Activated CD4-positive, CD25-positive, alpha-beta regulatory T cell treated with anti-CD3 and anti-CD28 coated beads, Interleukin-2, amount 50 U/mL, for 24 hours (primary cell): ENCODE data around the gene NEO1.

ENCODE experiments used
- ATAC-seq, 2 donors: fragments of 150-1000 bp; cut with Tn5 transposase; one replicate each; pipeline ENCODE4 v1.10.0; 2021; ENCODE audit warnings: mild to moderate bottlenecking in 1 of 2, moderate library complexity in 1 of 2

Gene NEO1

DNA sequence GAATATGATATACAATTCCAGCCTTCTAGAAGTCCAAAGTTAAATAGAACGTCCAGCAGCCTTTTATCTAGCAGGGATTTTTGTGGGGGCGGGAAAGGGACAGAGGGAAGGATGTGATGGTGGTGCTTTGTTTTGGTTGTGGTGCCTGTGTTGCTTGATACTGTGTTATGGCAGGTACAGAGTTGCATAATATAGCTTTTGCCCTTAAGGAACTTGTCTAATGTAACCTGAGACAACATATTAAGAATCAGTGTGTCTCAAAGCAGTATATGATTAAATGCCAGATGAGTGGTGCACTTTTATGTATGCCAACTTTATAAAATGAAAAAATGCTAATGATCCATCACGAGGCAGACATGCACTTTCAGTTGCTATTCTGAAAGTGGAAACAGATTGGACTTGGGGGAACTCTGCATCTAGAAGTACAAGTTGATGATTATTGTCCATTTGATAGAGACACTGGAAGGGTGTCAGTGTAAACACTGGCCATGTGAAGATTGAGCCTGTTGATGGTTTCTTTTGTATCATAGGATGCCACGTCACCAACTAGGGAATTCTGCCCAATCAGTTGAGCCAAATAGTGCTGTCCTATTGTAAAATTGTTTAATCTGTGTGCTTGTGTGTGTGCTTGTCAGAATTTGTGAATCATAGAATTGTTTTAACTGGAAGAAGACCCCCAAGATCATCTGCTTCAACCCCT lies 23.0 kb downstream of the NEO1 start:
- ATAC-seq = no peak

DNA sequence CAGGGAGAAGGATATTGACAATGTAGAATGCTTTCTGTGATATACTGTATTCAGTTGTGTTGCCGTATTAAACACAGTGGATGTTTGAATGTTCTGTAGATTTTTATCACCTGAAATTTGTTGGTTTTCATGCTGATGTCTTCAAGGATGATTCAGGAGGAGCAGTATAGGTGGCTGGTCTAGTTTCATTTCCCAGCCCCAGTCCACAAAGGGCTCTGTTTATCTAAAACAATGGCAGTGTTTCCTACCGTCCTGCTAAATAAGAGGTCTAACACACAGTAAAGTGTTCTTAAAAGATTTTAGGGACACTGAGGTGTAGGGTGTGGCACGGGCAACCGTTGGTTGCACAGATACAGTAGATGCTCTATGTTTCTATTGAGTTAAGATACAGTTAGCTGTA lies 26.0 kb downstream of the NEO1 start:
- ATAC-seq = no peak

DNA sequence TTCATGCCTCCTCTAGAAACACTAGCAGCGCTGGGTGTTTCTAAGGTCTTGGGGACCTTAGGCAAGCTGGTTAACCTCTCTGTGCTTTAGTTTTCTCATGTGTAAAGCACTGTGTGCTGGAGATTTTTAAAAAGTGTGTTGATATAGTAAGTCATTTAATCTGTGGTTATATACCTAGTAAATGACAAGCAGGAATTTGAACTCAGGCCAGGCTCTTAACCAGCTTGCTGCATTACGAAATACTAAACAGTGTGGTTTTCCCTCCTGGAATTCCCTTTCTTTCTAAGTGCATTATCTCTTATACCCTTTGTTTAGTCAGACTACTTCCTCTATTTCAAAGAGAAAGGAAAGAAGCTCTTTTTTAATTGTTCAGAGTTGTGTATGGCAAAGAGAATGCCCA lies 26.5 kb downstream of the NEO1 start:
- no peak for ATAC-seq

DNA sequence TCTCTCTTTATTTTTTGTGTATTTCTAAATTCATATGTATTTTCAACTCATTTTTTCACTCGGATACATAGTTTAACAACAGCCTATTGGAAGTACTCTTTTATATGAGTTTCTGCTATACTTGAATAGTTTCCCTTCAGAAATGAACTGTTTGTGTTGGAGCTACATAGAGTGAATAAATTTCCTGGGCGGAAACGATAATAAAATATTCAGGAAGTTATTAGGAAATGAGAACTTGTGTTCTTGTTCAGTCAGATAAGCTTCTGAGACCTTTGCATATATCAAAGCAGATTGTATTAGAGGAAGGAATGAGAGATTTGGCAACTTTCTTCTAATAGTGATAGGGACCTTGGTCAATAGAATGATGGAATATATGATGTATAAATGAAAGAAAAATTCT lies 27.3 kb downstream of the NEO1 start:
- no peak for ATAC-seq

DNA sequence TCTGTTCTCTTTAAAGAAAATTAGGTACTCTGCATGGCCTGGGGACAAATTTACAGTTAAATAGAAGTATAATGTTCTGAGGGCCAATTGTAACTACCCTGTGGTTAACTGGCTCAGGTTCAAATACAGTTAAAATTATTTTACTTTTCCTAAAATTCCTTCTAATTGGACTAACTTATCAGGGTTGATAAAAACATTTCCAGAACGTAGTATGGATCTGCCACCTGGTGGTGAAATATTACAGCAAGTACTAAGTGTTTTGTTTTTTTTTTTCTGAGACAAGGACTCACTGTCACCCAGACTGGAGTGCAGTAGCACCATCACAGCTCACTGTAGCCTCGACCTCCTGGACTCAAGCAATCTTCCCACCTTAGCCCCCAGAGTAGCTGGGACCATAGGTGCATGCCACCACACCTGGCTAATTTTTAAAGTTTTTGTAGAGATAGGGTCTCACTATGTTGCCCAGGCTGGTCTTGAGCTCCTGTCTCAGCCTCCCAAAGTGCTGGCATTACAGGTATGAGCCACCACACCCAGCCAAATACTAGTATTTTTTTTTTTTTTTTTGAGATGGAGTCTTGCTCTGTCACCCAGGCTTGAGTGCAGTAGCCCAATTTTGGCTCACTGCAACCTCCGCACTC lies 29.2 kb downstream of the NEO1 start:
- ATAC-seq = no peak

DNA sequence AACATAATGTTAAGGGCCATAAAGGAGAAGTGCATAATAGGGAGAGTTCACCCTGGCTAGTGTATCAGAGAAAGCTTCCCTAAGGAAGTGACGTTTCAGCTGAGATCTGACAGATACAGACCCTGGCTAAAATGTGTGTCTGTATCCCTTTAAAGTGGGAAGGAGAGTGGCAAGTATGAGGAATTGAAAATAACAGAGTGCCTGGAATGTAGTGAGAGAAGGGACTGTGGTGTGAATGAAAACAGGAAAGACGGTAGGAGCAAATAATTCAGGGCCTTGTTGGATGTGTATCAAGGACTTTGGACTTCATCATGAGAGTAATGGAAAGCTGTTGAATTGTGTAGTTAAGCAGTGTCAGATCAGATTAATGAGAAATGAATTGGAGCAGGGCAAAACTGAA lies 30.5 kb downstream of the NEO1 start:
- ATAC-seq = no peak

DNA sequence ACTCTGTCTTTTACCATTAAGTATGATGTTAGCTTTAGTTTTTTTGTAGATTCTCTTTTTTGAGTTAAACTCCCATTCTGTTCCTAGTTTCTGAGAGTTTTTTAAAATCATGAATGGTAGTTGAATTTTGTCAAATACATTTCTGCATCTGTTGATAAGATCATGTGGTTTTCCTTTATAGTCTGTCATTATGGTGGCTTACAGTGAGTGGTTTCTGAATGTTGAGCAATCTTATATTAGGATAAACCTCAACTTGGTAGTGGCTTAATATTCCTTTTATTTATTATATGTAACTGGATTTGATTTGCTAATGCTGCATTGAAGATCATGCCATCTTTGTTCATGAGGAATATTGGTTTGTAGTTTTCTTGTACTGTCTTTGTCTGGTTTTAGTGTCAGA lies 34.8 kb downstream of the NEO1 start:
- ATAC-seq = no peak

DNA sequence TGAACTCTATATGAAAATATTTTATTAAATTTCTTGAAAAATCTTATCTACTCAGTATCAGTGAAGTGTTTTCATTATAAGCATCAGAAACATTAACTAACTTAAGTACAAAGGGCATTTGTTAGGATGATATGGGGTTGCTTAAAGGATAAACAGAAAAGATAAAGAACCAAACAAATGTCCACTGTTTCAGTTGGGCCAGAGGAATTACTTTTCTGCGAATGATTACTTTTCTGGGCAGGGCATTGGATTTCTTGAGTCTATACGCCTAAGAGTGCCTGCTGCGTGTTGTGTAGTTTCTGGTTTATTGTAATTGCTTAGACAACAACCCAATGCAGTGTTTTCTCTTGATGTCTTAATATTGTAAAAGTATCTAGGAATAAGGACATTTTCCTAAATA lies 52.8 kb downstream of the NEO1 start:
- no peak for ATAC-seq

DNA sequence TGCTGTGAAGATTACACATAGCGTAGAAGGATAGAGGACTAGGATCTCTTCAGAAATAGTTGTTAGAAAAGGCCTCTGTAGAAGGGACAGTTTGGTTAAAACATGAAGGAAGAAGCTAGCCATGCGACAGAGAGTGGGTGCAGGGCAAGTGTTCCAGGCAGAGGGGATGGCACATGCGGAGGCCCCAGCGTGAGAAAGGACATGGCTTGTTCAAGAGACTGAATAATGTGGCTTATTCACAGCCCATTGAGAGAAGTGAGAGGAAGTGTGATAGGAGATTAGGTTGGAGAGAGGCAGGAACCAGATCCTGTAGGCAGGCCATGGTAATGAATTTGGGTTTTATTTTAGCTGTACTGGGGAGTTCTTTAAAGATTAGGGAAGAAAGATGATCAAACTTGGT lies 56.4 kb downstream of the NEO1 start:
- ATAC-seq = no peak

DNA sequence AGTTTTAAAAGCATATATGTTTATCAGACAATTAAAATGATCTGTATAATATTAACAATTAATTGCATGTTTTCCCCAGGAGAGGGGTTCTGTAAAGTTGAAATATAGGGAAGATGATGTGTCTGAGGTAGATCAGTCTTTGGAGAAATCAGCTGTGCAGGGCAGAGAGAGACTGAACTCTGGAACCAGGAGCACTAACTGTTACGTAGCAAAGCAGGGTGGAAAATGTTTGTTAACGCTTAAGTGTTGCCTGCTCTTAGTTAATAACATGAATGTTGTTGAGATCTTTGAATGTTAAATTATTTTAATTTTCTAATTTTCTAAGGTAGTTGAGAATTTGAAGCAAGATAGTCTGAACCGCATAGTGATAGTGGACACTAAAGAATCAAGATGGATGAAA lies 57.5 kb downstream of the NEO1 start:
- no peak for ATAC-seq

DNA sequence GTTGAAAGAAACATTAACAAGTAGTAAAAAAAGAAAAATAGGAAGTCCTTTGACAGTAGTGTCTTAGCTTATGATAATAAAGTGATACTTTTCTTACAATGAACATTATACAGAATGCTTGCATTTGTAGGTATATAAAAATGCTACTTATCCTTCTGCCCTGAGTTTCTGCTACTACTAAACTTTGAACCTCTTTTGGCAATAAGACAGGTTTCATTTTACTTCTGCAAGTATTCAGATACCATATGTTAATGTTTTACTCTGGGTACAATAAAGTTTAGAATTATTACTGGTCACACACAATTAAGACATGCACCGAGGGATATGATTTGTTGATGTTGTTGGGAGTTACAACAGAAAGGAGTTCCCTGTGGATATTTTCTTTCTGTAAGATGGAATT lies 57.9 kb downstream of the NEO1 start:
- ATAC-seq = no peak

DNA sequence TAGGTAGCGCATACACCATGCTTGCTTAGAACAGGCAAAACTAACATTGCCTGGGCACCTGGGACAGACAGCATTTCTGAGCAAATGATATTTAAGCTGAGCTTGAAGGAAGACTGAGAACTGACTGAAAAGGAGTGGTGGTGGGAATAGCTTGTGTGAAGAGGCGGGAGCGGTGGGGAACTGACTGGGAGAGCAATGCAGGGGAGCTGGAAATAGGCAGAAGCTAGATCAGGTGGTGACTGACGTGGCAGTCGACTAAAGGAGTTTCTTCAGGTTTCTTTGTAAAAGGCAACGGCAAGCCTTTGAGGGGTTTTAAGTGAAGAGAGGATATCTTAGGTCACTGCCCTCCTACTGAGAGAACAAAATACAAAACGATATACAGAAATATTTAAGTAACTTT lies 61.8 kb downstream of the NEO1 start:
- no peak for ATAC-seq

DNA sequence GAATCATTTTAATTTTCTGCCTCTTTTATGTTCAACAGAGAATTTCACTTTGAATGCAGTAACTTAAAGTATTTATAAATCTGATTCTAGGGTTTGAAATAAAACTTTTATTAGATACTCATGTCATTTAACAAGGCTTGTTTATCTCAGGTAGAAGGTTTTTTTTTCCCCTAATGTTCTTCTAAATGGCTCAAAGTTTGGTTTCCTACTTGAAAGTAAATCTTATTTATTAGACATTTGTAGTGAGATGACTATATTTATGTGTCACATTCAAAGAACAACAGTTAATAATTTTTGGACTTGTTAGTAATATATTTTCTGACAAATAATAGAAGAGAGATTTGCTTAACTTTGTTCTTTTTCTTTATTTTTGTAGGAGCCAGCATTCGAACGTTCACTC lies 63.9 kb downstream of the NEO1 start:
- no peak for ATAC-seq

DNA sequence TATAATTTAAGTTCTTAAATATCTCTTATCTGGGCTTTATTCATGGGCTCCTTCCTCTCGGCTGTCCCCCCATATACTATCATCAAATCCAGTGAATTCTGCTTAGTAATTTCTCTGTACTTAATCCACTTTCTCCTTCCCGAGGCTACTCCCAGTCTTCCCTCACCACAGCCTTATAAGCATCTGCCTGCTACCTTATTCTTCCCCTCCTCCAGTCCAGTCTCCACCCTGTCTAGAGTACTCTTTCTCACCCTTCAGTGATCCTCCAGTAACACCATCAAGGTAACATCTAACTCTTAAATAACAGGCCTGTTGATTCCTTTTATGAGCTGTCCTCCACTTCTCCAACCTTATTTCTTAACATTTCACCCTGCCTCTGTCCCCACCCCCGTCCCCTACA lies 65.8 kb downstream of the NEO1 start:
- ATAC-seq = no peak

DNA sequence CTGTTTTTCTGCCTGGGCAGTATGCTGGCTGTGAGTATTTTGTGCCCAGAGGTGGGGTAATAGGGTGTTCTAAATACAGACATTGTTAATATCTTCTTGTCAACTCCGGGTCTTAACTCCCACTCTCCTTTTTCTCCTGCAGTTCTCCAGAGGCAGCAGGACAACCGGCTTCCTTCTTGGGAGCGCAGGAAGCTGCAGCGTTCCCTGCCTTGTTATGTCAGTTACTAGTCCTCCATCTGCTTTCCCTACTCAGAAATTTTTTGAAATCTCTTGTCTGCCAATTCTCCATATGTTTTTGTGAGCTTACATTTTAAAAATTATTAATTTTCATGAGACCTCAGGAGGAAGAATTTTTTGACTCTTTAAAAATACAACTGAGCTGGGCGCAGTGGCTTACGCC lies 67.2 kb downstream of the NEO1 start:
- ATAC-seq = no peak

DNA sequence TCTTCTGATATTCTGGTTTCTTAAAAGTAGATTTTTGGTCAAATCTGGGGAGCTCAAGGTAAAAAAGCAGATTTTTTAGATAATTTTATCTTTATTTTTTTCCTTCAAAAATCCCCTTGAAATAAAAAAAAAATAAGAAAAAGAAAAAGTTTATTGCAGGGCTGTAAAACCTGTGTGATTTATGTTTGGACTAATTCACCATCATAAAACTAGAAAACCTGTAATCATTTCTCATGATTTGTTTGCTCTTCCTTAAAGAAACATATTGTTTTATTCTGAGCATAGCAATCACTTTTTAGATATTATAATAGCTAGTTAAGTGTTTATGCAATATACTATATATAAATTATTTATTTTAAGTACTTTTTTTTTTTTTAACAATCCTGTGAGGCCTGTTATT lies 68.0 kb downstream of the NEO1 start:
- ATAC-seq = no peak

DNA sequence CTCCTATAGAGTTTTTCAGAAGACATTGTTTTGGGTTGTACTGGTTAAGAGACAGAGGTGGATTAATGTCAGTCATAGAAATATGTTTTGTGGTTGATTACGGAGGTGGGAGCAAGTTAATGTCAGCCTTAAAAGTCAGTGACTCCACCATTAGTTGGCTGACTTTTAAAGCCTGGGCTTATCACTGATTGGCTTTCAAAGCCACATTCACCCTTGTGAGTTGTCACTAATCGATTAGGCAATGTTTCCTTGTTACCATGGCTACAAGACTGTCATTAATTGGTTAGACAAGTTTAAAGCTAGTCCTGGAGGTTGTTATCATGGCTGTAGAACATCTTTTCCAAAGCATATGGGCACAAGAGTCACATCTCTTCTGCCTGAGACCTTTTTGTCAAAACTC lies 73.0 kb downstream of the NEO1 start:
- peak in 1 of 2 donors; percentile 43 for ATAC-seq

DNA sequence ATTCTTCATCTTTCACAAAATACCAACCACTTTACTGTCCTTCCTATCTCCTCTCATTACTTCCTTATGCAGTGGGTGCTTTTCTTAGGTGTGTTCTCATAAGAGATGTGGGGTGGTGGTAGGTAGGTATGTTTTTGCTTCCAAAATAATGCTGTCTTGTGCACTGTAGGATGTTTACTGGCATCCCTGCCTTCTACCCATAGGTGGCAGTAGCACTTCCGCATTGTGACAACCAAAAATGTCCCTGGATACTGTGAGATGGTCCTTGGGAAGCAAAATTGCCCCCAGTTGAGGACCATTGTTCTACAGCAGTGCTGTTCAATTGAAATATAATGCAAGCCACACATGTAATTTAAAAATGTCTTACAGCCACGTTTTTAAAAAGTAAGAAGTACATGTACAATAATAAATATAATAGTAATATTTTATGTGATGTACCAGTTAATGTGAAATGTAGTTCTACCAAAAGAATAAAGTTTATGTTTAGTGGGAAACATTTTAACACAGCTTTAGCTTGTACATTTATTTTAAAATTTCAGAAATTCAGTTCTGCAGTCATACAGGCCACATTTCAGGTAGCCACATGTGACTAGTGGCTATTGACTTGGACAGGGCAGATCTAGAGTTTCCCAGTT lies 75.2 kb downstream of the NEO1 start:
- peak in 1 of 2 donors; percentile 49 for ATAC-seq

DNA sequence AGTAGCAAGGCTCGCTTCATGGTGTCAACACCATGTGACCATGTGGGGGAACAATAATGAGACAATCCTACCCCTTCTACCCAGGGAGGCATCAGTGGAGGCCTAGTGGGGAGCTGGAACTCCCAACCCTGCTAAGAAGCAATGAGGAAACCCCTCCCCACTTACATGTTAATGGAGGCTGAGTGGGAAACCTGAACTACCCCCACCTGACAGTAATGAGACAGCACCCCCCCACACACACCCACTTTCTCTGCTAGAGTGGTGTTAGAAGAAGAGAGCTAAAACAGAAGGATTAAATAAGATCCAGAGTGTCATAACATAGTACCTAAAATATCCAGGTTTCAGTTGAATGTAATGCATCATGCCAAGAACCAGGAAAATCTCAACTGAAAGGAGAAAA lies 78.6 kb downstream of the NEO1 start:
- ATAC-seq = no peak

DNA sequence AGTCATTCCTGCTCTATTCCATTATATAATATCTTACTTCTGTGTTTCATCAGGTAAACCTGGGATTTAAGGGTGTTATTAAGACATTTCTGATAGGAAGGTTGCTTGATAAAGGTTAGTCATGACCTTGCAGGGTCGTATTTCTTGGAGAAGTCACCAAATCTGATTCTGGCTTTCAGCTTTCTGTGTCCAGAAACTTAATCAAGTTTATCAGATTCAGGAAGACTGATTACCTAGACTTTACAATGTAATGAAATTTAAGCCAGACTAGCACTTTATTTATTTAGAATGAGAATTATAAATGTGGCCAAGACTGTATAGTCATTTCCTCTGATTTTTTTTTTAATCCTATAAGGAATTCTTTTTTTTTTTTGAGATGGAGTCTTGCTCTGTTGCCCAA lies 81.9 kb downstream of the NEO1 start:
- ATAC-seq = no peak

DNA sequence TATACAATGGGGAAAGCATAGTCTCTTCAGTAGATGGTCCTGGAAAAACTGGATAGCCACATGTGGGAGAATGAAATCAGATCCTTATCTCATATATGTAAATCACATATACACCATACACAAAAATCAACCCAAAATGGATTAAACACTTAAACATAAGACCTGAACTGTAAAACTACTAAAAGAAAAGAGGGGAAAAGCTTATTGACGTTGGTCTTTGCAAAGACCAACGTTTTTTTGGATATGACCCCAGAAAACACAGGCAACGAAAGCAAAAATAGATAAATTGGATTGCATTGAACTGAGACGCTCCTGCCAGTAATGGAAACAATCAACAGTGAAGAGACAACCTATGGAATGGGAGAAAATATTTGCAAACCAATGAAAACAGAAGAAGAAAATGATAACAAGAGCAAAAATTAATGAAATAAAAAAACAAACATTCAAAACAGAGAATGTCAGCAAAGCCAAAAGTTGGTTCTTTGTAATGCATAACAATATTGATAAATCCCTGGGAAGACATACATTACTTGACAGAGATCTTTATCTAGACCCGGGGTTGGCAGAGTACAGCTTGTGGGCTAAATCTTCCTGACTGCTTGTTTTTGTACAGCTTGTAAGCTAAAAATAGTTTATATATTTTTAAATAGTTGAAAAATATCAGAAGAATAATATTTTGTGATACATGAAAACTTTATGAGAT lies 86.9 kb downstream of the NEO1 start:
- ATAC-seq = no peak

DNA sequence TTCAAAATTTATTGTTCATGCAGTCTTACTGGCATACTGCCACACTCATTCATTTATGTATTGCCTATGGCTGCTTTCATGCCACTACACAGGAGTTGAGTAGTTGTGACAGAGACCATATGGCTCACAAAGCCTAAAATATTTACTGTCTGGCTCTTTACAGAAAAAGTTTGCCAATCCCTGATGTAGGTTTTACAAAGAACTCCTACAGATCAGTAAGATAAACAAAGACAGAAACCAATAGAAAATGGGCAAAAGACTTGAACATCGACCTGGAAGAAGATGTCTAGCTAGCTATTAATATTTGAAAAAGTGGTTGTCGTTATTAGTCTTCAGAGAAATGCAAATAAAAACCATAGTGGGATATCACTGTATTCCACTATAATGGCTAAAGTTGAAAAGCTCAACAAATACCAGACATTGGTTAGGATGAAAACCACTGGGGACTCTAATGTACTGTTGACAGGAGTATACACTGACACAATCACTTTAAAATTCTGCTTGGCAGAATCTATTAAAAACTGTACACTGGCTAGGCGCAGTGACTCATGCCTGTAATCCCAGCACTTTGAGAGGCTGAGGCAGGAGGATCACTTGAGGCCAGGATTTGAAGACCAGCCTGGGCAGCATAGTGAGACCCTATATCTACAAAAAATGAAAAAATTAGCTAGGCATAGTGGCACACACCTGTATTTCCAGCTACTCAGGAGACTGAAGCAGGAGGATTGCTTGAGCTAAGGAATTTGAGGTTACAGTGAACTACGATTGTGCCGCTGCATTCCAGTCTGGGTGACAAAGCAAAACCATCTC lies 87.7 kb downstream of the NEO1 start:
- no peak for ATAC-seq
